ENCODE measurements around the gene CDH4.
"Not testable (repeated sequence)": the region's sequence is repeated elsewhere in the genome, so short reads cannot be mapped to it uniquely, and the experiment has no call there.

The CDH4 gene

GRCh38 chr20:61443443-61444126, 191.5 kb downstream of the CDH4 start:
- DNase-seq = no peak

- DNase-seq = no peak
Measured at GRCh38 chr20:61444637-61445036, 192.6 kb downstream of the CDH4 start.

GRCh38 chr20:61445138-61445537, 193.1 kb downstream of the CDH4 start:
- DNase-seq = no peak

GRCh38 chr20:61445741-61446140, 193.7 kb downstream of the CDH4 start:
- DNase-seq = no peak

GRCh38 chr20:61447952-61448351, 195.9 kb downstream of the CDH4 start:
- no peak for DNase-seq

GRCh38 chr20:61448386-61448785, 196.3 kb downstream of the CDH4 start:
- DNase-seq = no peak

- no peak for DNase-seq
Measured at GRCh38 chr20:61449057-61449609, 197.1 kb downstream of the CDH4 start.

GRCh38 chr20:61449916-61450315, 197.9 kb downstream of the CDH4 start:
- no peak for DNase-seq

- no peak for DNase-seq
Measured at GRCh38 chr20:61450549-61450948, 198.5 kb downstream of the CDH4 start.

- DNase-seq = no peak
Measured at GRCh38 chr20:61451009-61451408, 198.9 kb downstream of the CDH4 start.

- no peak for DNase-seq
Measured at GRCh38 chr20:61451953-61452352, 199.9 kb downstream of the CDH4 start.

- no peak for DNase-seq
Measured at GRCh38 chr20:61453219-61453618, 201.2 kb downstream of the CDH4 start.

- DNase-seq = not testable (repeated sequence)
Measured at GRCh38 chr20:61453623-61454022, 201.6 kb downstream of the CDH4 start.

- no peak for DNase-seq
Measured at GRCh38 chr20:61454053-61454452, 202.0 kb downstream of the CDH4 start.

GRCh38 chr20:61455508-61456215, 203.6 kb downstream of the CDH4 start:
- DNase-seq = no peak

- no peak for DNase-seq
Measured at GRCh38 chr20:61457725-61458124, 205.7 kb downstream of the CDH4 start.

GRCh38 chr20:61458146-61458746, 206.2 kb downstream of the CDH4 start:
- DNase-seq = no peak

GRCh38 chr20:61459266-61459665, 207.2 kb downstream of the CDH4 start:
- no peak for DNase-seq

GRCh38 chr20:61459705-61460104, 207.6 kb downstream of the CDH4 start:
- no peak for DNase-seq

GRCh38 chr20:61460261-61461052, 208.4 kb downstream of the CDH4 start:
- DNase-seq = no peak

- no peak for DNase-seq
Measured at GRCh38 chr20:61461461-61461860, 209.4 kb downstream of the CDH4 start.

GRCh38 chr20:61464307-61465303, 212.5 kb downstream of the CDH4 start:
- no peak for DNase-seq
